SKM-1 treated with dmso at 0.1 percent for 144 hours (cell line): ENCODE data around the gene NSL1.
"Not testable (repeated sequence)": the region's sequence is repeated elsewhere in the genome, so short reads cannot be mapped to it uniquely, and the experiment has no call there.

Experiments
- DNase-seq: peaks from one replicate; lab custom pipeline; 2025; ENCODE audit not compliant: unreplicated experiment; lab: John Stamatoyannopoulos, UW

The NSL1 gene

GRCh38 chr1:212711974-212712373 lies 79.6 kb downstream of the NSL1 start:
- DNase-seq, result not testable (repeated sequence)

GRCh38 chr1:212710566-212710965 lies 81.0 kb downstream of the NSL1 start:
- DNase-seq, result peak; percentile 28

GRCh38 chr1:212703991-212704564 lies 87.5 kb downstream of the NSL1 start:
- no peak for DNase-seq

- DNase-seq, result no peak
Observed at GRCh38 chr1:212702672-212703071, 88.9 kb downstream of the NSL1 start.

GRCh38 chr1:212701910-212702309 lies 89.7 kb downstream of the NSL1 start:
- DNase-seq, result no peak

GRCh38 chr1:212700892-212701819 lies 90.4 kb downstream of the NSL1 start:
- peak; percentile 58 for DNase-seq

- no peak for DNase-seq
Observed at GRCh38 chr1:212700223-212700891, 91.2 kb downstream of the NSL1 start.

GRCh38 chr1:212699625-212700222 lies 91.9 kb downstream of the NSL1 start, which contains the start of gene BATF3:
BATF3 (minus strand) TSS chr1:212699840; CDS start chr1:212699762, 78 bp downstream.
- DNase-seq, result peak; percentile 57

GRCh38 chr1:212699104-212699624 lies 92.4 kb downstream of the NSL1 start:
- DNase-seq, result peak; percentile 74

GRCh38 chr1:212698467-212699103 lies 93.0 kb downstream of the NSL1 start:
- DNase-seq, result no peak

- DNase-seq, result no peak
Observed at GRCh38 chr1:212696721-212697331, 94.8 kb downstream of the NSL1 start.

- DNase-seq, result no peak
Observed at GRCh38 chr1:212692774-212693644, 98.6 kb downstream of the NSL1 start.

- DNase-seq, result no peak
Observed at GRCh38 chr1:212691561-212692071, 100.0 kb downstream of the NSL1 start.

- DNase-seq, result no peak
Observed at GRCh38 chr1:212690816-212691403, 100.7 kb downstream of the NSL1 start.

- no peak for DNase-seq
Observed at GRCh38 chr1:212689758-212690529, 101.6 kb downstream of the NSL1 start.

- no peak for DNase-seq
Observed at GRCh38 chr1:212689196-212689725, 102.3 kb downstream of the NSL1 start.

- DNase-seq, result no peak
Observed at GRCh38 chr1:212688341-212689047, 103.1 kb downstream of the NSL1 start.
